H9 (cell line): ENCODE data around the gene CAVIN4. TPM values are rescaled to one million over a fixed set of nuclear protein-coding genes. Genes with fewer than 3 reads are reported as not detected.

Source experiments
- DNase-seq: peaks from one replicate; pipeline ENCODE4 v3.0.0-alpha.2; 2017
- H2AFZ ChIP-seq: one replicate; pipeline ENCODE4 v1.6.1; 2013; ENCODE audit warnings: mild to moderate bottlenecking, low read length, control low read depth, moderate library complexity
- H2AK5ac ChIP-seq: 2 replicates; pipeline ENCODE4 v1.6.1; 2013; ENCODE audit warnings: low read length, control low read depth, mixed read lengths; ENCODE audit not compliant: insufficient read length
- H2BK120ac ChIP-seq: one replicate; pipeline ENCODE4 v1.6.1; 2013; ENCODE audit warnings: low read depth, mild to moderate bottlenecking, low read length, control low read depth, inconsistent platforms; ENCODE audit not compliant: poor library complexity, severe bottlenecking
- H2BK12ac ChIP-seq: 2 replicates; pipeline ENCODE4 v1.6.1; 2013; ENCODE audit warnings: low read length, control low read depth, mixed read lengths, low read depth; ENCODE audit not compliant: insufficient read length
- H2BK15ac ChIP-seq: 2 replicates; pipeline ENCODE4 v1.6.1; 2013; ENCODE audit warnings: low read depth, low read length, control low read depth
- H2BK20ac ChIP-seq: one replicate; pipeline ENCODE4 v1.6.1; 2013; ENCODE audit warnings: low read depth, mild to moderate bottlenecking, low read length, control low read depth, inconsistent platforms; ENCODE audit not compliant: poor library complexity, severe bottlenecking
- H2BK5ac ChIP-seq: 2 replicates; pipeline ENCODE4 v1.6.1; 2013; ENCODE audit warnings: low read length, control low read depth, mixed read lengths; ENCODE audit not compliant: insufficient read length
- H3K14ac ChIP-seq: 2 replicates; pipeline ENCODE4 v1.6.1; 2013; ENCODE audit warnings: low read length, control low read depth; ENCODE audit not compliant: insufficient read depth
- H3K18ac ChIP-seq: 2 replicates; pipeline ENCODE4 v1.6.1; 2013; ENCODE audit warnings: low read depth, mild to moderate bottlenecking, mixed read lengths, low read length, control low read depth; ENCODE audit not compliant: insufficient read length
- H3K23ac ChIP-seq: 2 replicates; pipeline ENCODE4 v1.6.1; 2013; ENCODE audit warnings: low read length, control low read depth, mixed read lengths, low read depth; ENCODE audit not compliant: insufficient read length
- H3K23me2 ChIP-seq: 2 replicates; pipeline ENCODE4 v1.6.1; 2013; ENCODE audit warnings: low read depth, mild to moderate bottlenecking, mixed read lengths, low read length, control low read depth; ENCODE audit not compliant: insufficient read length, poor library complexity, severe bottlenecking
- H3K27ac ChIP-seq: 2 replicates; pipeline ENCODE4 v1.5.1; 2013; ENCODE audit warnings: low read length, control low read depth, mixed read lengths, low read depth; ENCODE audit not compliant: insufficient read length
- H3K27me3 ChIP-seq: 2 replicates; pipeline ENCODE4 v1.6.1; 2013; ENCODE audit warnings: low read length, control low read depth, inconsistent platforms; ENCODE audit not compliant: insufficient read depth
- H3K4ac ChIP-seq: 2 replicates; pipeline ENCODE4 v1.6.1; 2013; ENCODE audit warnings: low read depth, mild to moderate bottlenecking, control low read depth, inconsistent platforms, low read length, moderate library complexity
- H3K4me1 ChIP-seq: 2 replicates; pipeline ENCODE4 v1.6.1; 2013; ENCODE audit warnings: low read length, control low read depth, inconsistent platforms; ENCODE audit not compliant: insufficient read depth
- H3K4me2 ChIP-seq: 2 replicates; pipeline ENCODE4 v1.6.1; 2013; ENCODE audit warnings: low read length, control low read depth, mixed read lengths; ENCODE audit not compliant: insufficient read length, insufficient read depth
- H3K56ac ChIP-seq: 2 replicates; pipeline ENCODE4 v1.6.1; 2013; ENCODE audit warnings: low read depth, mild to moderate bottlenecking, mixed read lengths, low read length, control low read depth; ENCODE audit not compliant: insufficient read length
- H3K79me1 ChIP-seq: 2 replicates; pipeline ENCODE4 v1.6.1; 2013; ENCODE audit warnings: low read depth, mild to moderate bottlenecking, moderate library complexity, low read length, control low read depth, inconsistent platforms; ENCODE audit not compliant: insufficient read depth, poor library complexity, severe bottlenecking
- H3K79me2 ChIP-seq: 2 replicates; pipeline ENCODE4 v1.6.1; 2013; ENCODE audit warnings: low read length, control low read depth, inconsistent platforms; ENCODE audit not compliant: insufficient read depth
- H3K9ac ChIP-seq: 2 replicates; pipeline ENCODE4 v1.6.1; 2013; ENCODE audit warnings: low read length, control low read depth, mixed read lengths; ENCODE audit not compliant: insufficient read length; ENCODE audit errors: extremely low read depth
- H3K9me3 ChIP-seq: one replicate; pipeline ENCODE4 v1.6.1; 2013; ENCODE audit warnings: low read depth, low read length, inconsistent platforms; ENCODE audit not compliant: control insufficient read depth
- H3T11ph ChIP-seq: one replicate; pipeline ENCODE4 v1.6.1; 2013; ENCODE audit warnings: mild to moderate bottlenecking, low read length, control low read depth, inconsistent platforms
- H4K20me1 ChIP-seq: one replicate; pipeline ENCODE4 v1.6.1; 2013; ENCODE audit not compliant: control insufficient read depth, insufficient read length, insufficient read depth
- H4K5ac ChIP-seq: 2 replicates; pipeline ENCODE4 v1.6.1; 2013; ENCODE audit warnings: low read depth, mild to moderate bottlenecking, mixed read lengths, low read length, control low read depth; ENCODE audit not compliant: insufficient read length
- H4K8ac ChIP-seq: replicated peaks from 2 replicates; pipeline ENCODE4 v1.6.1; 2013; ENCODE audit warnings: low read length, control low read depth, mixed read lengths, low read depth; ENCODE audit not compliant: insufficient read length
- H4K91ac ChIP-seq: 2 replicates; pipeline ENCODE4 v1.6.1; 2013; ENCODE audit warnings: low read depth, mild to moderate bottlenecking, moderate library complexity, mixed read lengths, low read length, control low read depth; ENCODE audit not compliant: insufficient read length
- H3K27ac Mint-ChIP-seq, 3 experiments: 2 replicates in 2 of 3; 3 replicates in 1 of 3; pipeline ENCODE4 v1.8.0; 2020 to 2021; ENCODE audit warnings: mixed read lengths in 3 of 3, mild to moderate bottlenecking in 1 of 3, moderate library complexity in 1 of 3
- H3K27me3 Mint-ChIP-seq: 2 replicates; pipeline ENCODE4 v1.8.0; 2021; ENCODE audit warnings: low read depth, mild to moderate bottlenecking, moderate library complexity, mixed read lengths
- H3K36me3 Mint-ChIP-seq, 3 experiments: 2 replicates in 2 of 3; 3 replicates in 1 of 3; pipeline ENCODE4 v1.8.0; 2020 to 2021; ENCODE audit warnings: low read depth in 3 of 3, mixed read lengths in 3 of 3; ENCODE audit not compliant: insufficient read depth in 1 of 3
- H3K4me1 Mint-ChIP-seq, 2 experiments: 2 replicates each; pipeline ENCODE4 v1.8.0; 2020; ENCODE audit warnings: mixed read lengths in 2 of 2
- H3K4me3 Mint-ChIP-seq, 2 experiments: 2 replicates in 1 of 2; 3 replicates in 1 of 2; pipeline ENCODE4 v1.8.0; 2020 to 2021; ENCODE audit warnings: mild to moderate bottlenecking in 2 of 2, mixed read lengths in 2 of 2, moderate library complexity in 1 of 2
- H3K9me3 Mint-ChIP-seq, 2 experiments: 2 replicates in 1 of 2; 3 replicates in 1 of 2; pipeline ENCODE4 v1.8.0; 2020; ENCODE audit warnings: mild to moderate bottlenecking in 2 of 2, mixed read lengths in 2 of 2, moderate library complexity in 1 of 2
- CTCF ChIP-seq: fragments of 200-600 bp; sonication (generic); conservative IDR thresholded peaks from 3 replicates; pipeline ENCODE4 v1.8.0; 2021; ENCODE audit warnings: antibody characterized with exemption, mild to moderate bottlenecking
- WGBS: extraction: QIAGEN DNeasy Blood & Tissue Kit; methylation state at CpG from one replicate; pipeline ENCODE4 v1.1.7; 2013; ENCODE audit warnings: missing lambda C conversion rate, low lambda C conversion rate, mixed read lengths; ENCODE audit not compliant: insufficient read length; ENCODE audit errors: extremely low coverage; 5-methylcytosine and 5-hydroxymethylcytosine counted together
- total RNA-seq: library from RNA; stranded (reverse); gene quantifications from 2 replicates; pipeline ENCODE4 v1.2.1, GENCODE V29; 2021

Gene CAVIN4
- total RNA-seq, 1 experiment from 2014 or later, result 7.3 TPM

GRCh38 chr9:100584951-100585350, 7.1 kb downstream of the CAVIN4 start:
- Histone ChIP-seq H2AFZ (no peak overlapping the region), H3T11ph (no peak overlapping the region), H3K18ac (no peak overlapping the region), H2AK5ac (no peak overlapping the region), H3K4me1 (no peaks in the 10 kb centered on the region), H3K23me2 (no peaks in the 10 kb centered on the region), H3K27ac (no peak overlapping the region), H3K56ac (no peak overlapping the region), H4K20me1 (no peaks in the 10 kb centered on the region), H2BK15ac (no peak overlapping the region), H3K4me2 (no peak overlapping the region), H4K8ac (no peak overlapping the region), H2BK5ac (no peak overlapping the region), H3K14ac (no peak overlapping the region), H3K79me1 (no peaks in the 10 kb centered on the region), H4K91ac (no peak overlapping the region), H2BK20ac (no peak overlapping the region), H4K5ac (no peak overlapping the region), H3K9me3 (no peaks in the 10 kb centered on the region), H3K79me2 (no peaks in the 10 kb centered on the region), H3K9ac (no peak overlapping the region), H3K27me3 (no peaks in the 10 kb centered on the region), H3K4ac (no peak overlapping the region), H3K23ac (no peak overlapping the region), H2BK120ac (no peak overlapping the region), H2BK12ac (no peak overlapping the region)
- Mint-ChIP-seq H3K4me3 (no peak overlapping the region), H3K9me3 (no peaks in the 10 kb centered on the region), H3K27me3 (no peaks in the 10 kb centered on the region), H3K27ac (no peak overlapping the region), H3K36me3 (peaks cover 2 to 22% (median 14%) of the 10 kb centered on the region in 3 experiments; a peak in 6 of 7 replicates), H3K4me1 (peaks cover 0 to 5% of the 10 kb centered on the region in 2 experiments; a peak in 1 of 4 replicates)
- no CpG with 5 or more reads among the region's 4 CpGs for WGBS
- no peak for DNase-seq
- no peak for TF ChIP-seq CTCF
